HG03457 (cell line): Measurements from ENCODE around the gene RNF167.

Experiments used
- ATAC-seq: cut with Tn5 transposase; IDR thresholded peaks from one replicate; pipeline ENCODE4 v1.9.1; 2021; ENCODE audit warnings: moderate number of reproducible peaks; ENCODE audit not compliant: unreplicated experiment

Gene RNF167

GRCh38 chr17:4939796-4940554 lies at the start of gene RNF167, which contains the start of gene SLC25A11:
RNF167 (plus strand) TSS chr17:4940268; CDS start chr17:4940910, 642 bp downstream.
SLC25A11 (minus strand) TSS chr17:4940046; CDS start chr17:4939910, 136 bp downstream.
- peak; percentile 49 for ATAC-seq

- ATAC-seq: no peak
Observed at GRCh38 chr17:4891411-4892410, 48.4 kb upstream of the RNF167 start.

- ATAC-seq: no peak
Observed at GRCh38 chr17:4892499-4893221, 47.4 kb upstream of the RNF167 start.

- ATAC-seq: no peak
Observed at GRCh38 chr17:4893272-4893671, 46.8 kb upstream of the RNF167 start.

GRCh38 chr17:4893721-4894560 lies 46.1 kb upstream of the RNF167 start:
- no peak for ATAC-seq

- no peak for ATAC-seq
Observed at GRCh38 chr17:4895121-4895520, 44.9 kb upstream of the RNF167 start.

- ATAC-seq: no peak
Observed at GRCh38 chr17:4895657-4896331, 44.3 kb upstream of the RNF167 start.

GRCh38 chr17:4896332-4897197 lies 43.5 kb upstream of the RNF167 start:
- ATAC-seq: no peak

GRCh38 chr17:4897198-4897687 lies 42.8 kb upstream of the RNF167 start:
- no peak for ATAC-seq

GRCh38 chr17:4897785-4898184 lies 42.3 kb upstream of the RNF167 start:
- ATAC-seq: no peak

- ATAC-seq: no peak
Observed at GRCh38 chr17:4898351-4898750, 41.7 kb upstream of the RNF167 start.

GRCh38 chr17:4898927-4899326 lies 41.1 kb upstream of the RNF167 start:
- ATAC-seq: no peak

GRCh38 chr17:4899341-4900230 lies 40.5 kb upstream of the RNF167 start, which contains the start of gene C17orf107:
C17orf107 (plus strand) TSS chr17:4899536; CDS start chr17:4899763, 227 bp downstream.
- no peak for ATAC-seq

GRCh38 chr17:4900231-4901107 lies 39.6 kb upstream of the RNF167 start:
- no peak for ATAC-seq

GRCh38 chr17:4901108-4901647 lies 38.9 kb upstream of the RNF167 start:
- no peak for ATAC-seq
